DMS79 (cell line): ENCODE data around the gene ASPRV1.

Experiments used
- DNase-seq: peaks from one replicate; lab custom pipeline; 2025; lab: John Stamatoyannopoulos, UW

ASPRV1 gene

DNA sequence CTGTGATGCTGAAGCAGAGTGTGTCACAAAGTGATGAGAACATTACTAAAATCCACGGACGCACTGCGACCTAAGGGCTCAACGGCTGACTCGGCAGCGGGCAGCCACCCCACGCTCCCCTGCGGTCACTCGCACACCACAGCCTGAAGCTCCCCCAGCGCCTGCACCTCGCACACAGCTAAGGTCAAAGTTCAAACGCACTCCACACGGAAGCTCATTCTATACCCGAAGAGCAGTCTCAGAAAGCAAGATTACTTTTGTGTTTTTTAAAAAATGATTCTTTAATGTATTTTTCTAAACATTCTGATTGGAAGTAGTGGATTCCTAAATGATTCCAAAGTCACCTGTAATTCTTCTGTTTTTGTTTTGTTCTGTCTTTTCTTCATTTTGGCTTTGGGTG lies 21.7 kb downstream of the ASPRV1 start:
- DNase-seq = no peak

DNA sequence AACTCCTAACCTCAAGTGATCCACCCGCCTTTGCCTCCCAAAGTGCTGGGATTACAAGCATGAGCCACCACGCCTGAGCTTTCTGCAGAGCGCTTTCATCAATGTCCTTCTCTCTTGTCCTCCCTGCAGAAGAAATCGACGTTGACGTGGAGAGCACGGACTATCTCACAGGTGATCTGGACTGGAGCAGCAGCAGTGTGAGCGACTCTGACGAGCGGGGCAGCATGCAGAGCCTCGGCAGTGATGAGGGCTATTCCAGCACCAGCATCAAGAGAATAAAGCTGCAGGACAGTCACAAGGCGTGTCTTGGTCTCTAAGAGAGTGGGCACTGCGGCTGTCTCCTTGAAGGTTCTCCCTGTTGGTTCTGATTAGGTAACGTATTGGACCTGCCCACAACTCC lies 23.5 kb downstream of the ASPRV1 start:
- no peak for DNase-seq

DNA sequence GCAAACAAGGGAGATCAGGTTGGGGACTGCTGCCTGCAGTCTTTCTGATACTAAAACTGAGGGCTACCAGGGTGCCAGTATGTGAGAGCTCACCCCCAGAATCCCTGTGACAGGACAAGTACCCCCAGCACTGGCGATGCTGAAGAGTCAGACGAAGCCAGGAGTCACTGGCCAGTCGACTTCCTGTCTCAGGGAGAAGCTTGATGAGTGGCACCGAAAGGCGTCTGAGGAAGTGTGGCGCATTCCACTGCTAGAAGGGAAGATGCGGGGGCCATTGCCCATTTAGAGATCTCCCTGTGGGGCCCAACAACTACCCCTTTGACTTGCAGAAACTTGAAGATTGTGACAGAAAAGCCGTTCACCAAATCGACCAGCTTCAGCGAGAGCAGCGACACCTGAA lies 24.5 kb downstream of the ASPRV1 start:
- no peak for DNase-seq

DNA sequence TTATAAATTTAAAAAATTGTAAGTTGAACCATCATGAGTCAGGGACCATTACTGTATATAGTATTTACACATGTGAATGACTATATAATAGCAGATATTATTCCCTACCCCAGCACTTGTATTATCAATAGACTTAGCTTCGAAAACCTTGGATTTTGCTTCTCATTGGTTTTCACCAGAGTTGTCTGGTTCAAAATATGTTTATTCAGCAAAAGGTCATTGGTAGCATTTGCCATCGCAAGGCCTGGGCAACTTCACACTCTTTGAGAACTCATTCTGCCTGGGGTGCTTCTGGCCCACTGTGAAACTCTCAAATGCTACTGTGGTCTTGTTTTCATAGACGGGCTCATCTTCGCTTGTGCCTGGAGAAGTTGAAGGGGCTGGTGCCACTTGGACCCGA lies 26.4 kb downstream of the ASPRV1 start:
- no peak for DNase-seq

DNA sequence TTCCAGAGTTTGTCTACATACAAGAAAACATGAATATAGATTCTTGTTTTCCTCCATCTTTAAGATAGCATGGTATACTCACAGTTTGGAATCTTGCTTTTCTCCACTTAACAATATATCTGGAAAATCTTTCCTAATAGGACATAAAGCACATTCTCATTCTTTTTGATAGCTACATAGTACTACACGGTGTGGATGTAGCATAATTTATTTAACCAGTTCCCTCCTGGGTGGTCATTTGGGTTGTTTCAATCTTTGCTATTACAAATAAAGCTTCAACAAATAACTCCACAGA lies 26.9 kb downstream of the ASPRV1 start:
- DNase-seq = no peak

DNA sequence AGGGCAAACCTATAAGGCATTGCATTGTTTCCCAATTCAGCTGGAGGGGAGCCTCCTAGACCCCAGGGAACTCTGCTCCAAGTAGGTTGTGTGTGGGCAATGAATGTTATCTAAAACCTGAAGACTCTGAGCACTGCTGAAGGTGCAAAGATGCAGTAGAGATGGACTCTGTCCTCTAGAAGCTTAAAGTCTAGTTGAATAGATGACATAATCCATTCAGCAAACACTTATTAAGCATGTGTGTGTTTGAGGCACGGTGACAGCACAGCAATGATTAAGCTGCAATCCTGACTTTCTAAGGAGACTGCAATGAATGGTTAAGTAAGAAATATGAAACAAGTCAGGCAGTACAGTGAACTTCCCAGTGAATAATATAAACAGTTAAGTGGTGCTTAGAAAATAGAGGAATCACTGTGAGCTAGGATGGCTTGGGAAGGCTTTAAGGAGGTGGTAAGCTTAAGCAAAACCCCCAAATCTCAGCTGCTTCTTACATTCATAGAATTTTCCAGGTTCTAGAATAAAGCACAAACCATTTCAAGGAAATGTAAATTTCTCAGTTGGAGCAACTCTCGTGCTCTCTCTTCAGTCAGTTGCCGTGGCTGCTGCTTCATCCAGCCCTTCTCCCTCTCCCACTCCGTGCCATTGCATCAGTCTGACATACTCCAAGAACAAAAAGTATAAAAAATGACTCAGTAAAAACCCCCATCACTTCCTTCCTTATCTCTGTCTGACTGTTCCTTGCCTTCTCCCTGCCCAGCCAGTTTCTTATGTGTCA lies 27.4 kb downstream of the ASPRV1 start:
- DNase-seq = no peak

DNA sequence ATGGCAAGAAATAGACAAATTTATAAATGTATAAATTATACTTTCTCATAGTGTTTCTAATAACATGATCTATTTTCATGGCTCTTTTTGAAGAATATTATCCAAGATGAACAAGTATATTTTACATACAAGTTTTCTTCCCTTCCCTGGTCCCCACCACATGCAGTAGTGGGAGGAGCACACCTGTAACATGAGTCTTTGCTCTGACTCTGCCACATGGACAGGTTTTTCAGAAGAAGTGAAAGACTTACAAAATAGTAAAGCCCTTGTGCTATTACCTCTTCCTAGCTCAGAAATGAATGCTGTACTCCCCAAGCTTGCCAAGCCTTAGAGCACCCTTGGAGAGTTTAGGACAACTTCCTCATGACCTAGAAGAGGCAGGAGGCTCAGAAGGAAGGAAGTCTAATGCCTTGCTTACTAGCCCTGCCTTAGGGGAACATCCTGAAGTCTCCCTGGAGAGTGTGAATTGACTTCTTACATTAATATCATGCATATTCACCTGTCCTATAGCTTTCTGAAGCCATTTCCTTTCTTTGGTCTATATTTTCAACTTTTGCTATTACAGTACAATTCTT lies 28.1 kb downstream of the ASPRV1 start:
- no peak for DNase-seq

DNA sequence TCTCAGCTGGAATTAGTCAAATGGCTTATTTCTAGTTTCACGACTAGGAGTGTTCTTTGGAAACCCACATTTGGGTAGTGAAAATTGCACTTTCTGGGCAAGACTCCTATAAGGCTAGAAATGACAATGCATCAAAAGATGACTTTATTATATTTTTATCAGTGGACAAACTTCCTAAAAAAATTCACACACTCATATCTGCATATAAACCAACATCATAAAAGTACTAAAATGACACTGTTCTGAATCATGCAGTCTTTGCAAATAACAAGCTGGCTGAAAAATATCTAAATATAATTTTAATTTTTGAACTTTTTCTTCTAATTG lies 28.9 kb downstream of the ASPRV1 start:
- no peak for DNase-seq

DNA sequence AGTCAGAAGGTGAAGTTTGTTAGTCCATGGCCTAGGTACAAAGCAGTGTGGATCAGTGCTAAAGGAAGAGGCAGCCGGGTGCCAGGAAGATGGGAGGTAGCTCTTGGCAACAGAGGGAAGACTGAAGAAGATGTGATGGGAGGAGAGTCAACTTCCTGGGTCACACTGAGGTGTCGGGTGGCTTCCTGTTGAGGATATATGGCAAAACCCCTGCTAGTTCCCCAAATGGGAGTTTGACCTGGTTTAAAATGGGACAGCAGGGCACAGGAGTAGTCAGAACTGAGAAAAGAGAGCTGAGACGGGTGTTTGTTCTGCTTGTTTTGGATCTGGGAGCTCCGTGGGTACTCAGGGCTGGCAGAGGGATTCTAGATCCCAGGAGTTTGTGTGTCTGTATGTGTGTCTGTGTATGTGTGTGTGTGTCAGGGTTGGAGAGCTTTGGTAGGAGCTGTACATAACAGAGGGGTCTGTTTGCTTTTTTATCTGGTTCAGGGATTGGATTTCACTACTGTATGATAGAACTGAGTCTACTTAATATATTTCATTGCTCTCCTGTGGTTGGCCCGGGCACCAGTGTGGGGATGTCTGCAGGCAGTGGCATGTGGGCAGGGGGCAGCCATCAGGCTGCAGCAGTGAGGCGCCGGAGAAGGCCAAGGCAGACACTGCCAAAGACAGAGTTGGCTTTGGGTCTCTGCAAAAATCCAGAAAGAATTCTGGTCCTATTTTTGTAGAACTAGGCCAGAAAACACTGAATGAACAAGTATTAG lies 29.4 kb downstream of the ASPRV1 start:
- no peak for DNase-seq

DNA sequence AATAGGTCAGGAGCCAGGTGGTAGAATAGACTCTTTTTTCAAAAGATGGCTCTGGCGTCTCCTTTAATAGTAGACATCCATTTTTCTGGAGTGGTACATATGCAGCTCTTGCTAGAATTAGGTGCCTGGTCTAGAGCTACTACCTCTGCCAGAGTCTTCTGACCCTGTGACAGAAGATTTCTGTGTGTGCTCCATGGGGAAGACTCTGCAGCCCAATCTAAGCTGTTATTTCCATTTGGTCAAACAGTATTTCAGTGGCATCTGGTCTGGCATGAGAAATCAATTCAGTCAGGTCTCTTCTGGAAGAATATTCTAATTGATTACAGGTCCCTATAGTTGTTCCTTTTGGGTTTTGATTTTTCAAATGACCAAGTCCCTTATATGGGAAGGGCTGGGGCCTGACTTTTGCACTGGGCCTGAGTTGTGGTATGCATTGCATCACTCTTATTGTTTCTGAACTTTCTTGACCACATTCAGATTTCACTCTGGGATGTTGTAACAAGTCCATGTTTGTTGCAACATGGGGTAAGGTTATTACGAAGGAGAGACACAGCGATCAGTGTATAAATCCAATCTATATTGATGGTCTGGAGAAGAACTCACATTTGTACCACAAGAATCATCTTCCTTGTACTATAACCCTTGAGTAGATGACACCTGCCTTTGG lies 34.4 kb downstream of the ASPRV1 start:
- no peak for DNase-seq

DNA sequence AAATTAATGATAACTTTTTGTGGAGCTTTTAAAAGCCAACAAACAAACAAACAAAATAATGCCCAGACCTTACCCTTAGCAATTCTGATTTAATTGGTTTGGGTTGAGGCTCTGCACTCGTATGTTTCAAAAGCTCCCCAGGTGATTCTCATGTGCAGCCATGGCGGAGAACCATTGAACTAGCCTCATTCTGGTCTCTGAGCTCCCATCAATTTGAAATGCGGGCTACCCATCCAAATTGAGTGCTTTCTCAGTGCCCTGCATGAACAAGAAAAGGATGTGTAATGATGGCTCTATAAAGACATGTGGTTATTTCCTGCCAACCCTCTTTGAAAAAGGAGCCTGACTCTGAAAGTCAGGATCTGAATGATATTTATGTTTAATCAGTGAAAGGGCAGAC lies 38.3 kb downstream of the ASPRV1 start:
- DNase-seq = no peak

DNA sequence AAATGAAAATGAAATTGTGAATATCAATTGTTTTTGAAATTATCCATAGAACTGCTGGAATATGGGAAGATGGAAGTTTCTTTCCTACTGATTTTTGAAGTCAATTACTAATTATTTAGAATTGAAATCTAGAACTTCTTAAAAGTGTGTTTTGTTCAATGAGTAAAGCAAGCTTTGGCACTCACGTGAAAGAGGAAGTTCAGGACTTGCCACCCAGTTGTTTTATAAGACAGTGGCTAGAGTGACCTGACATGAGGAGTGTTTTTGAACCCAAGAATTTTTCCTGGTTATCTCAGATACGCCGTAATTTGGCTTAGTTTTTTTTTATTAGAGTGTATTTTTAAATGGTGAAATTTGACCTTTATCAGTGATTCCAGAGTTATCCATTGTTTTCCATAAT lies 43.0 kb downstream of the ASPRV1 start:
- no peak for DNase-seq

DNA sequence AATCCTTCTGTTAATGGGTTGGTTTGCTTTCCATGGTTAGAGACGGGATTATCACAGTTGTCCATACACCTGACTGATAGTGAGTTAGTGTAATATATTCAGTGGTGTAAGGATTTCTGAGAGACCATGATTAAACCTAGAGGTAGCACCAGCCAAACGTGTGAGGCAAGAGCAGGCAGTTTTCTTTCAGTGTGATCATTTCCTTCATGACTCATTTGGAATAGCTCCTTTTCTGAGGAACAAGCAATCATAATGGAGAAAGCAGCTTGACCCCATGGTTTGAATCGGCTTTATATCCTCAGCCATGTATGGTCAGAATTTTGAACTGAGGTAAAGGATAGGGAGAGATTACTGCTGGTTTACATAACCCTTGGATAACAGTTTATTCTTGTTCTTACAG lies 43.6 kb downstream of the ASPRV1 start:
- DNase-seq = no peak

DNA sequence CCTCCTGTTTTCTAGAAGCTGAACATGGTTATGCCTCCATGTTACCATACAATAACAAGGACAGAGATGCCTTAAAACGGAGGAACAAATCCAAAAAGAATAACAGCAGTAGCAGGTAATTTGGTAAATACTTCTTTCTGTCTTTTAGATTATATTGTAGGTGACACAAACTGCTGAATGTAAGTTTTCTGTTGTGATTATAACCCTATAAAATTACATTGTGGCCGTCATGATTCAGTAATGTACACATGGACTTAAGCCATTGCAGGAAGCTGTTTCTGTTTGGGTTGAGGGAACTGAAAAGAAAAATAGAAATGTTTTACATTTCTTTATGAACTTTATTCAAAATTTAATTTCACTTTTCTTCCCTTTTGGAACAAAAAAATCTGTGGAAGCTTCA lies 45.3 kb downstream of the ASPRV1 start:
- no peak for DNase-seq

DNA sequence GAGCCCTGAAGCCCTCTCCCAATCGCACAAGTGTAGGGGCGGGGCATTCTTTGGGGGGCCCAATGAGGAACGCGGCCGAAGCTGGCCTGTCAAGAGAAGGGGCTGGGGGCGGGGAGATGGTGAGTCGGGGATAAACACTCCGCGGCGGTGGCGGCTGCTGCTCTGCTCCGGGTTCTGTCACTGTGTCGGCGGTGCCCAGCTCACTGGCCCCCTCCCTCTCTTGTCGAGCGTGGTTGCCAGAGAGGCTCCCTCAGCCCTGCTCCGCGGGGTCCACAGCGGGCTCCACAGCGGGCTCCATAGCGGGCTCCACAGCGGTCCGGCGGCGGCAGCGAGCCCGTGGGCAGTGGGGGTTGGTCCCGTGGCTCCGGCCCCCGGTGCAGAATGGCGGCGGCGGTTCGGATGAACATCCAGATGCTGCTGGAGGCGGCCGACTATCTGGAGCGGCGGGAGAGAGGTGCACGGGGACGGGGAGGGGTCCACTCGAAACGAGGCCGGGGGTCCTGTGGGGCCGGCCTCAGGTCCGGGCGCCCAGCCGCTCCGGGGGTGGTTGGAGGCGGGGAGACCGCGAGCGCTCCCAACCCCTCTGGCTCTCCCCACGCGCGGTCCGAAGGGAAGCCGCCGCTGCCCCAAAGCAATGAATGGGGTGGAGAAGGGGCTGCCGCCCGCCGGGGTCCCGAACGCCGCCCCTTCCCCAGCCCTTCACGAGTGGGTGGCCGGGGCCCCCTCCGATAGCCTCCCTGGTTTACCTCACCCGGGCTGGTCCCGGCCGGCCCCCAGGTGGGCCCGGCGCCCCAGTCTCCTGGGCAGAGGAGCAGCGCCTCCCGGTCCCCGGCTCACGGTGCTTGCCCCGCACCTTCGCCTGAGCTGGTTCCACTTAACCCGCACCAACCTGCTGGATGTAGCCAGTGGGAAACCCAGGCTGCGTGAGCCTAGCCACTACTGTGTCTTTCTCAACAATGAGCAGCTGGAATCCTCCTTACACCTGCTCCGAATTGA lies 46.2 kb downstream of the ASPRV1 start, which contains the start of gene MXD1:
Gene MXD1, plus strand, starts transcription at position 160 of the 996 bp plus-strand sequence. Its CDS starts 222 bp downstream, at position 382.
- no peak for DNase-seq

DNA sequence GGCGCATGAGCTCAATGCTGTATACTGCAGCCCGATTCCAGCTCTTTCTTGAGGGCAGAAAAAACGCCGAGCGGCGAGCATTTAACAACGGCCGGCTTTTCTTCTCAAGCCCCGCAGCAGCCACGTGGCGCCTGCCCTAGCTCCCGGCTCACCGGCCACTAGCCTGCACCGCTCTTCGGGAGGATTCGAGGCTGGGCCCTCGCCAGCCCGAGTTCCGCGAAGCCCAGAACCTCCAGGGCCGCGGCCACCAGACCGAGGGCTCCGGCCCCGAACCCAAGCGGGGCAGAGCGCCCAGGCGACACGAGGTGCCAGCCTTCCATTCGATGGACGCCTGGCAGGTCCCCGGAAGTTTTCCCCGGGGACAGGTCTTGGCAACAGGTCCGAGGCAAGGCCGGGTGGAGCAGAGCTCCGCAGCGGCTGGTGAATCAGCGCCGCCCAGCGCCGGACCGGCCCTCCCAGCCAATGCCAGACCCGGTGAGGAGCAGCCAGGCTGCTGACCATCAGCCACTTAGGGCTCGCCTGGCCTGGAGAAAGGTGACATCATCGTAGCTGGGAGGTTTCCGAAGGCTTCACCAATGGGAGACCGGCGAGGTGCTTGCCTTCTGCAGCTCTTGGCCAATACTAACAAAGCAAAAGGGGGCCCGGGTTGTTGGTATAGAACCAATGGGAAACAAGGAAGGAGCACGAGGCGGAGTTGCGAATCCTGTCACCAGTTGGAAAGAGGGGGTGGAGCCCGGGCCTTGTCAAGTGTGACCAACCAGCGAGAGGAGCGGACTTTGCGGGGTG lies 47.1 kb downstream of the ASPRV1 start:
- peak; percentile 100 for DNase-seq

DNA sequence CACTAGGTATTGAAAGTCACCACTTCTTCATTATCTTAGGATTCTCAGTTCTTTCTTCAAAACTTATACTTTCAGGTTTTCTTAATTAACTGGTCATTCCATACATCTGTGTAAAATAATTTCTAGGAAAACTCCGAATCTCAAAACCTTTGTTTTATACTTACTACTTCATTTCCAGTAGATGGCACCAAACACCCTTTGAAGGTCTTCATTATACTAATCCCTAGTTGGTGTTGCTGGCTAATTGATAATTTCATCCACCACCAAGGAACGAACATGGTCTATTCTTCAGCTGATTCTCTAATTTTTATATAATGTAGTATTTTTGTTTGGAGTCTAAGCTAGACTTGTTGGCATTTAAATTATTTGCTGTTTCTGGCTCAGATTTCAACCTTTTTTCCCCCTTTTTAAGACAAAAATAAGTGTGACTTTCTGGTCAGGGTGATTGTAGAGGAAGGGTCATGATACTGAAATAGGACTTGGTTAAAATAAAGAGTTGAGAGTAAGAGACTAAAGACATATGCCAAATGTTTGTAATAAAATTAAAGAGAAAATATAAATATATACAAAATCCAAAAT lies 49.4 kb downstream of the ASPRV1 start:
- DNase-seq = peak; percentile 17
